GM18508 (cell line): ENCODE results near the gene KCTD6.

Experiments used
- ATAC-seq: cut with Tn5 transposase; IDR thresholded peaks from one replicate; pipeline ENCODE4 v1.9.1; 2021; ENCODE audit warnings: moderate number of reproducible peaks; ENCODE audit not compliant: insufficient read depth, unreplicated experiment

Gene KCTD6

DNA sequence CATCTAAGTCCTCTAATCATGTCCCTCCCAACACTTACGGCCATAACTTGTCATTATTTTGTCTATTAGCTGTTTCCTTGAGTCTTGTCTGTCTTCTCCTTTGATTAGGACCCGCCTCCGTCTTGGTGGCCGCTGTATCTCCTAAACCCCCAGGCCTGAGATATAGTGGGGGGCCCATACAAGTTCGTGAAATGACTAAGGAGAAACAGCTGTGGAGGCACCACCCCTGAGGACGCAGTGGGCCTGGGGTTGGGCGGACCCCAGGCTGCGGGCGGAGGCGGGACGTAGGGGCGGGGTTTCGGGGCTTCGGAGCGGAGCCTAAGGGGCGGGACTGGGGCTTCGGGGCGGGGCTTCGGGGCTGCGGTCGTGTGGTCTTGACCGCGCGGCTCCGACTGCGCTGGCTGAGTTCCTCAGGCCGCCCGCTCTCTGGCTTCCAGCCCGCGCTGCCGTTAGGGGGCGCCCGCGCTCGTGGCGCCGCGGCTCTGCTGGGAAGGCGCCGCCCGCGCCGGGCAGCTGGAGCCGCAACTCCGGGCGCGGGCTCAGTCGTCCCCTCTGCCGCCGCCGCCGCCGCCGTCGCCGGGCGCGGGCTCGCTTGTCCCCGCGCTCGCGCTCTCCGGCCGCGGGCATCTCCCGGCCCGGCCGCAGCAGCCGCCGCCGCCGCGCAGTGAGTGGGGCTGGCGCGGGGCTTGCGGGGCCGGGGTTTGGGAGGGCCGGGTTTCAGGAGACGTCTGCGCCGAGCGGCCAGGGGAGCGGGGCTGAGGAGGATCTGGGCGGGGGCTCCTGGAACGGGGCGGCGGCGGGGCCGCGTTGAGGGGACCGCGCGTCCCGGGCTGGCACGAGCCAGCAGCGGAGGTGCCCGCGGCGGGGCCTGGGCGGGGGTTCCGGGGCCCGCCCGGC lies at the start of gene KCTD6:
TSS of gene KCTD6 (plus strand) at position 591 of the 897 bp plus-strand sequence. CDS start 6,660 bp downstream, outside the sequence.
- ATAC-seq: peak; percentile 45

DNA sequence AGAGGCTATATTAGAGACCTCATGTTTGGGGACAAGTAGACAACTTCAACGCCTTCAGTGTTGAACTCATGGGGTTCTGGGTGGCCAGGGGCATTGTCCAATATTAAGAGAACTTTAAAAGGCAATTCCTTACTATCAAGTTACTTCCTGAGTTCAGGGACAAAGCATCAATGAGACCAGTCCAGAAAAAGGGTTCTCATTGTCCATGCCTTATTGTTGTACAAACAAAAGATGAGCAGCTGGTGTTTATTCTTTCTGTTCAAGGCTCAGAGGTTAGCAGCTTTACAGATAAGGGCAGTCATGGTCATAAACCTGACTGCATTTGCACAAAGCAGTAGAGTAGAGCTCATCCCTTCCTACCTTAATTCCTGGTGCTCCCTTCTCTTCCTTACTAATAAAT lies 39.7 kb upstream of the KCTD6 start:
- no peak for ATAC-seq

DNA sequence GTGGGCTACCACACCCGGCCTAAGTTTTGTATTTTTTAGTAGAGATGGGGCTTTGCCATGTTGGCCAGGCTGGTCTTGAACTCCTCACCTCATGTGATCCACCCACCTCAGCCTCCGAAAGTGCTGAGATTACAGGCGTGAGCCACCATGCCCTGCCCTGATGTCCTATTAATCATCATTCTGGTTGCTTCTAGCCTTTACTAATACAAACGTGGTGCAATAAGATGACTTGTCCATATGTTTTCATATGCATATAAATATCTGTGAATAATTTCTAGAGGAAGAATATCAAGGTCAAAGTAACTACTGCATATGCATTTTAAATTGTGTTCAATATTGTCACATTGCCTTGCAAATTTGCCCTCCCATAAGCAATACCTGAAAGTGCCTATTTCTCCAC lies 32.7 kb upstream of the KCTD6 start:
- ATAC-seq: no peak

DNA sequence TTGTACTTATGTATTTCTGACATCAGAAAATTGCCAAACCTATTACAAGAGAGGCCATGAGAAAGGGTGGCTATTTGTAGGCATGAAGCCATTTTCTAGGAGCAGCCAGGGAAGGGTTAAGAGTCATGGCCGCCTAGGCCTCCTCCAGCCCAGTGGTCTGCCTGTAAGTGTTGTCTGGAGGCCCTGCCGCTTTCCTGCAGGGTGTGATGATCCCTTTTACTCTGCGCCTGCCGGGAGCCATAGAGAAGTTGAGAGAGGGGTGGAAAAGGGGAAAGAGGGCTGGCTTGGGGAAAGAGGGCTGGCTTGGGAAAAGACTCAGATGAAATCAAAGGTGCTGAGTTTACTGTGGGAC lies 29.1 kb upstream of the KCTD6 start:
- no peak for ATAC-seq

DNA sequence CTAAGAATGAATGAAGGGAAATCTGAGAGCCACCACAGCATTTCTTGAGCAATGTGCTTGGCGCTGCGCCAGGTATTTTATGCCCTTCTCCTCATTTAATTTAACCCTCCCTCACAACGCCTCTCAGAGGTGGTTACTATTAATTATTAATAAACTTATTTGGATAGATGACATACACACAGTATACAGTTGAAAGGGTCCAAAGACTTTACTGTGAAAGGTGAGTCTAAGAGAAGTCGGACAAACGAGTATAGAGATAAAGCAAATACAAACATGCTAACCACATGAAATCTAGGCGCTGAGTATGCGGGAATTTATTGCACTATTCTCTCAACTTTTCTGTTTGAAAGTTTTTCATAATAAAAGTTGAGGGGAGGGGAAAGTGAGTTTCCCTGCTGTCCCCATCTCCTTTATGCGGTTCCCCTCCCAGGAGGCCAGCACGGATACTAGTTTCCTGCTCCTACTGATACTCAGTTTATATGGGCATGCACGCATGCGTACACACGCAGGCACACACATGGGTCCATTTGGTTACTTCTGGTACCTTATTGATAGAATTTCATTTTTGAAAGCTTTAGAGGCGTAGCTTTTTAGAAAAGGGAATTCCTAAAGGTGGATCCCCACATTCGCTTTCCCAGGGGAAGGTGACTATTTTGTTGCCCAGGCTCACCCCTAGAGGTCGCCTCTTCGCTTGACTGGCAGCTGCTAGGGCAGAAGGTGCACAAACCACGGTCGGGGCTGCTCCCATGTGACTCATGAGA lies 28.5 kb upstream of the KCTD6 start:
- no peak for ATAC-seq

DNA sequence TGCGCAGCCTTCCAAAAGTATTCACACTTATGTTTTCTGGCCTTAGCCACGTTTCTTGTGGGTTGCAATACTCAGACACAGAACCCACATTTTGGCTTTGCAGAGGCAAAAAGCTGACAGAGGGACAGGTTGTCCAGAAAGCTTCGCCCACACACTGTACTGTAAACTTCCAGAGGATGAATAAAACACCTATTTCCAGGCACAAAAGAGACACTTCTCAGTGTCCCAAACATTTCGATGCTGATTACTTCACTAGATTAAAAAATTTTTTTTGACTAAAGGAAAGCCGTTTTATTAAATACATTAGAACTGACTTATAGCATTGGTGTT lies 28.0 kb upstream of the KCTD6 start:
- no peak for ATAC-seq

DNA sequence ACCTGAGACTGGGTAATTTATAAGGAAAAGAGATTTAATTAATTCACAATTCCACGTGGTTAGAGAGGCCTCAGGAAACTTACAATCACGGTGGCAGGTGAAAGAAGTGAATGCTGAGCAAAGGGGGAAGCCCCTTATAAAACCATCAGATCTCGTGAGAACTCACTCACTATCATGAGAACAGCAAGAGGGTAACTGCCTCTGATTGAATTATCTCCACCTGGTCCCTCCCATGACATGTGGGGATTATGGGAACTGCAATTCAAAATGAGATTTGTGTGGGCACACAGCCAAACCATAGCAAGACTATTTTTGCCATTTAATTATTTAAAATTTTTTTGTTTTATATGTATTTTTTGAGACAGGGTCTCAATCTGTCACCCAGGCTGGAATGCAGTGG lies 27.0 kb upstream of the KCTD6 start:
- no peak for ATAC-seq

DNA sequence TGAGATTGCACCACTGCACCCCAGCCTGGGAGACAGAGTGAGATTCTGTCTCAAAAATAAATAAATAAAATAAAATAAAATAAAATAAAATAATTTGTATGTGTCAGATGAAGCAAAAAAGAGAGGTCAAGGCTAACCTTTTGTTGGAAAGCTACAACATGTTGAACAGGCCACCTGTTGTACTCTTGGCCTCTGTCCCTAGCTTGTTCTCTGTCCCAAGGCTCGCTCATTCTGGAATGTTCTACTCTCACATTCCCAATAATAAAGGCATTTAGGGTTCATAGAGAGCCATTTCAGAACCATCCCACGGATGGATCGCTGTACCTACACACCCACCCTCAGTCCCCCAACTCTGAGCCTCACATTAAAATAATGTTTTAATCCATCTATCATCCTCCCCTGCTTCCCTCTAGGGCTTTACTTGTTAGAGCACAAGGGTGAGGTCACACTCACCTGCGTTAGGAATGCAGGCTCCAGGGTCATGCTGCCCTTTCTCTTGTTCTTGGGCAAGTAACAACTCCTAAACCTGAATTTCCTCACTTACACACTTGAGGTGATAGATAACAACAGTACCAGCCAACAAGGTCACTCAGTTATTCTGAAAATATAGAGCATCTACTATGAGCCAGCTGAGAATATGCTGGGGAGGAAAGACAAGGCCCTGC lies 24.9 kb upstream of the KCTD6 start:
- no peak for ATAC-seq

DNA sequence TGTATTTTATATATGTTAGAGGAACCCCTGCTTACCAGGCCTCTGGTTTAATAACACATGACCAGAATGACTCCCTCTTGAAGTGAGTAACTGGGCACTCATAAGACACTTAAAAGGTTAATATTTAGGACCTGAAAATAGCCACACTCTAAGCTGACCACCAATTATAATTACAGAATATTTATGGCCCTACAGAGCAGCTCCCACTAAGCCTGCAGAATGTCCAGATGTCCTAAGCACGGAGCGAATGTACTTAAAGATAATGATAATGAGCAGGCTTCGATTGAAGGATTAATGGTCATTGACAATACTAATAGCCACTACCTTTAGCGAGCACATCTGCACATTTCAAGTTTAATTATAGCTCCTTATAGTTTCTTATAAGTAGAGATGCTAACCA lies 22.8 kb upstream of the KCTD6 start:
- ATAC-seq: no peak

DNA sequence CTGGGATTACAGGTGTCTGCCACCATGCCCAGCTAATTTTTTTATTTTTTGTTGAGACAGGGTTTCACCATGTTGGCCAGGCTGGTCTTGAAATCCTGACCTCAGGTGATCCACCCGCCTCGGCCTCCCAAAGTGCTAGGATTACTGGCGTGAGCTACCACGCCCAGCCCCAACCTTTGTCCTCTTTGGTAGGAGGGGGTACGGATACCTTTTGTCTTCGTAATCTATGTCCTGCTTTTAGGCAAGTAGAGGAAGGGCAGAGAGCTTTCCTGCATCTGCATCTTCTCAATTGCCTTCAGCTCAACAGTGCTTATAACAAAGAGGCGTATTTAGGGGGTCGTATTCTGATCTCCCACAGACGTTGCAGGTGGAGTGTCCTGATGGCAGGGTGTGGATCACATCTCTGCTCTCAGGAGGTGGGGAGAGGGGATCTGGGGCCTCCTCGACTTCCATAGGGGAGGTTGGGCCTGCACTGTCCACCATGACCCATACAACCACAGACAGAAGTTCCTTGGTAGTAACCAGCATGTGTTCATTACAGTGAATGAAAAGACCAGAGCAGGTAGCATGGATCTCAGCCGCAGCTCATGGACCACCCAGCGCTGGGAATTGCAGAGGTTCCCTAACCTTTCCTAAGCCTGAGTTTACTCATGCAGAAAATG lies 21.4 kb upstream of the KCTD6 start:
- ATAC-seq: no peak

DNA sequence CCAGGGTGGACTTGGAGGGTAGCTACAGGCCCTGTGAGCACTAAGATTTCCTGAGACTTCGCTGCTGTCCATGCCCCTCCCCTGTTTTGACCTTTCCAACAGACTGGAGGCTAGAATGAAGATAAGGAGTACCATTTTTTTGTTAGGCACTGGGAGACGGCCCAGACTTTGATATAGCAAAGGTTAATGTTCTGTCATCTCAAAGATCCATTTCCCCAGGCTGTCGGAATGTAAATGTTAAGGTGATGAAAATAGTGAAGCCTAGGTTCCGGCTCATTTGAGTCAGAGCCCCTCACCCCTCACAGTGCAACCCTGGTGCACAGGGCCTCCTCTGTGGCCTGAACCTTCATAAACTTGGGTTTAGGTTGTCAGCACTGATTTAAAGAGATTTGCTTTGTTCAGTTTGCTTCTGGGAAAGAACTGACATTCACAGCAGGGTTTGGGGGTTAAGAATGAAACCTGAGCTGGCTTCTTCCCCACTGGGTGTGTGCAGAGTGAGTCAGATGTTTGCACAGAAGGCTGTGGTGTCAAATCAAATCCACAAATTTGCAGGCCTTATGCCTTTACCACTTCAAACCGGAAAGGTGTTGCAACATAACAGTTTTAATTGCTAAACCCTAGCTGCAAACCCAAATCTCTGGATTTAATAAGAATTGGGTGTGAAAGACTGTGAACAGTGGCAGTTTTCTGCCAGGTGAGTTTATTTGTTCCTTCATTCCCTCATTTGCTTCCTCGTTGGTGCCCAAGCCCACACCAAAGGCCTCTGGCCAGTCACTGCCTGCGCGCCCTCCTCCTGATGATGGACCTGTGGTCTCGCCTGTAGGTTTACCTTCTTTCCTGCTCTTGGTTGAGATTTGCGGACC lies 20.6 kb upstream of the KCTD6 start:
- no peak for ATAC-seq

DNA sequence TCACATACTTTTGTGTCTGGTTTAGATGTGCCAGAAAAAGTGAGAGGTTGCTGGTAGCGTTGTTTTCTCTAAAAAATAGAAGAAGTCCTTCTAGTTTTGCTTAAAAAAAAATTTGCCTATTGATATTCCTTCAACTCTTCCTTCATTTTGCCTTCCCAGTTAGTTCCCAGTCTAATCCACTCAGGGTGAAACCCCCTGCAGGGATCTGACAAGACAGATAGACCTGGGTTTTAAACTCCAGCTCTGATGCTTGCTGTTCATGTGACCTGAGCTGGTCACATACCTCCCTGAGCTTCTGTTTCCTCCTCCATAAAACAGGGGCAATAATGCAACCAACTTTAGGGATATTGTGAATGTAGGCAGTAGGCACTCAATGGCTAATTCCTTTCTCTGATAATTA lies 18.6 kb upstream of the KCTD6 start:
- ATAC-seq: no peak

DNA sequence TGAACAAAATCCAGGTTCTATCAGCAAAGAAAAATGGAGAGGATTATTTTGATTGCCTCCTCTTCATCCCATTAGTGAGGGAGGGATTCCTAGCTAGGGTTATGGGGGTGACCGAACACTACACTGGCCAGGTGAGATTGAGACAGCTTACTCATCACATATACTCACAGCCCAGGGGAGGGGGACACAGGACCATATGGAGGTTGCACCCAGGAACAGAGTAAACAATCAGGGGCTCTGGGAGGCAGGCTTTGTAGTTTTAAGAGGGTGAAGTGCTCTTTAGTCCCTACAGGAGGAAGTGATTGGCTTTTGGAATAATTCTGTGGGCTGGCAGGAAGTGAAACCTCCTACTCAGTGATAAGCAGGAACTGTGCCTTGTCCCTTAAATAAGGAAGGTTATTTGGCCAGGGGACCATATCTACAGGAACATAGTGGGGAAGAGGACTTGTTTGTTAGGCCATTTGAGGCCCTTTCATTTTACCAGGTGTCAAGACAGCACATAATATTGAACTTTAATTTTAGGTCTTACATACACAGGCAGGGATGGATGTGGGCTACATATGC lies 17.5 kb upstream of the KCTD6 start:
- ATAC-seq: no peak

DNA sequence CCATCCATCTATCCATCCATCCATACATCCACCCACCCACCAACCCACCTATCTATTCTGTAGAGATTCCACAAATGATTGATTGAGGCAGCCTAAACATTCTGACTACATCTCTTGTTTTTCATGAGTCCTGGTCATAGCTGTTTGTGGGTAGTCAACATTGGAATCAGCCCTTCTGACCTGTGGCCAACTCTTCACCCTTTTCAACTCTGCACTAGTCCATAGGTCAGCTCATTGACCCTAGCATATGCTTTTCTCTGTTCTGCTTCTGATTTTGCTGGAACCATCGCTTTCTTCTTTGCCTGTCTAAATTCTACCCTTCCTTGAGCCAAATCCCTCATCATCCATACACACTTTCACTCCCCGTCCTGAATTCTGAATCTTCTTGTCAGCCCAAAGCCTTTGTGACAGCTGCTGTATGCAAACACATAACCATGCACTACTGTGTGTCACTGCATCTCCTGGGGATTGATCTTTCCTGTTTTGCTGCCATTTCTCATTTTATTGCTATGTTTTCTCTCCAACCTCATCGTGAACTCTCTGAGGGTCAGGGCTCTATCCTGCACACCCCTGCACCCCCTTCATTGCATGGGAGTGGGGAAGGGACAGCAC lies 16.8 kb upstream of the KCTD6 start:
- no peak for ATAC-seq

DNA sequence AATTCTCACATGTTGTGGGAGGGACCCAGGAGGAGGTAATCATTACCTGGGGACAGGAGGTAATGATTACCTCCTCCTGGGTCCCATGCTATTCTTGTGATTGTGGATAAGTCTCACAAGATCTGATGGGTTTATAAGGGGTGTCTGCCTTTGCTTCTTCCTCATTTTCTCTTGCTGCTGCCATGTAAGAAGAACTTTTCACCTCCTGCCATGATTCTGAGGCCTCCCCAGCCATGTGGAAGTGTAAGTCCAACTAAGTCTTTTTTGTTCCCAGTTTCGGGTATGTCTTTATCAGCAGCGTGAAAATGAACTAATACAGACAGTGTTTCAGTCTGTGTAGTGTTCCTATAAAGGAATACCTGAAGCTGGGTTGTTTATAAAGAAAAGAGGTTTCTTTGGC lies 13.1 kb upstream of the KCTD6 start:
- no peak for ATAC-seq

DNA sequence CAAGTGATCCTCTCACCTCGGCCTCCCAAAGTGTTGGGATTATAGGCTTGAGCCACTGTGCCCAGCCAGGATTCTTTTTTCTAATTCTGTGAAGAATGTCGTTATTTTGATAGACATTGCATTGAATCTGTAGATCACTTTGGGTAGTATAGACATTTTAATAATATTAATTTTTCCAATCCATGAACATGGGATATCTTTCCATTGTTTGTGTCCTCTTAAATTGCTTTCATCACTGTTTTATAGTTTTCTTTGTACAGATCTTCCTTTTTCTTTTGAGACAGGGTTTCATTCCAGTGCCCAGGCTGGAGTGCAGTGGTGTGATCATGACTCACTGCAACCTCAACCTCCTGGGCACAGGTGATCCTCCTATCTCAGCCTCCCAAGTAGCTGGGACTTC lies 11.6 kb upstream of the KCTD6 start:
- no peak for ATAC-seq

DNA sequence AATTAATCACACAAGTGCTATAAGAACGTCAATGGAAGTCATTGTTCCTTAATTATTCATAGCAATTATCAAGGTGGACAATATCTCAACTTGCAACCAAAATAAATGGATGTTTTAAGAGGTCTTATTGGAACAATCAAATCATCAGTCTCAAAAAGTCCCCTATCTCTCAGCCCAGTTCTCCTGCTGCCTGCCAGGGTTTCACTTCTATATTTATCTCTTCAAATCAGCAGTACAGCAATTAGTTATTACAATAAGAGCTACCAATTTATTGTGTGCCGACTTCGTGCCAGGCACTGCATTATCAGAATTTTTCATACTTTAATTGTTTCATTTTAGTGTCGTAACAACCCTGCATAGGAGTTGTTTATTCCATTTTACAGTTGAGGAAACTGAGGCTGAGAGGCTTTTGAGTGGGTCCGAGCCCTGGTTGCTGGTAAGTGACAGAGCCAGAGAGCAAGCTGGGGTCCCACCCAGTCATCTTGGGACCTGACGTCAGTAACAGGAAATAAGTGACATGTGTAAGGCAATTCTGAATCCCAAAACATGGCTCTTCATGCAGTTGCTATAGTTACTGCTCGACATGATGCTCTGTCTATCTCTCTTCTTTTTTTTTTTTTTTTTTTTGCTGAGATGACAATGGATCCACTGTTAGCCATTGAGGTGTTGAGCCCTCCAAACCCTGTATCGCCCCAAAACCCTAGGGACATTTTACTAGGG lies 8.8 kb upstream of the KCTD6 start:
- no peak for ATAC-seq

DNA sequence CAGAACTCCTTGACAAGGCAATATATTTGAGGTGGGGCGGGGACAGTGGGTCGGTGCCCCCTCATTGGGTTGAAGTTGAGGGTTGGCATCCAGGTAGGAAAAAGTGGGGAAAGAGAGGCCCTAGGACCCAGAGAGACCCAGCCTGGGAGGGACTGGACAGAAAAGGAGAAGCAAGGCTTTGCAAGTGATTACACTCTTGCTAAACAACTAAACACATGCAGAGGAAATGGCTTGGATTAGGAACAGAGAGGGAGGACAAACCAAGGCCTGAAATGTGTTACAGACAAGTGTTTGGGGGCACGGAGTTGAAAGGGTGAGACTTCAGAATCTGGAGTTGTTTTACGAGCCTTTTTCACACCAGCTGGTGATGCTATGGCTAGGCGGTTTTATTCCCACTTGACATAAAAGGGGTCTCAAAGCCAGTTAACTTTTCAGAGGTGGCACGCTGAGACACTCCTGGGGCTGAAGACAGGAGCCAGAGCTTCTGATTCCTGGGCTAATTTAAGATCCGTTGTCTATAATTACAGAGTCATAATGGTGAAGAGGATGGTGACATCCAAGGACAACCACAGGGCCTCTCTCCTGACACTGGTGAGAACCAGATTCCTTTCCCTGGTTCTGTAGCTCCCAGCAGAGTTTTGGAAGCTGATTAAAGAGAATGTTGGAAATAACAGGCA lies 7.7 kb upstream of the KCTD6 start:
- no peak for ATAC-seq
